Dendritic cell treated with granulocyte-macrophage colony-stimulating factor and Interleukin-4, amounts not matched to agents 40 ng/mL and 50 ng/mL, for 4 days (primary cell): ENCODE data around the gene NCAM2.

Source experiments
- H3K27ac Mint-ChIP-seq: one replicate; pipeline ENCODE4 v1.8.0; 2022; ENCODE audit warnings: mild to moderate bottlenecking, mixed read lengths
- H3K27me3 Mint-ChIP-seq: one replicate; pipeline ENCODE4 v1.8.0; 2022; ENCODE audit warnings: mild to moderate bottlenecking, mixed read lengths
- H3K36me3 Mint-ChIP-seq: one replicate; pipeline ENCODE4 v1.8.0; 2022; ENCODE audit warnings: low read depth, mixed read lengths
- H3K4me1 Mint-ChIP-seq: one replicate; pipeline ENCODE4 v1.8.0; 2022; ENCODE audit warnings: low read depth, mixed read lengths
- H3K4me3 Mint-ChIP-seq: one replicate; pipeline ENCODE4 v1.8.0; 2022; ENCODE audit warnings: mild to moderate bottlenecking, moderate library complexity, mixed read lengths
- H3K9me3 Mint-ChIP-seq: one replicate; pipeline ENCODE4 v1.8.0; 2022; ENCODE audit warnings: mixed read lengths
- intact Hi-C: fragments of 100-400 bp; cut with micrococcal nuclease; formaldehyde crosslinking; loops from one replicate; pipeline ENCODE4 v1.15.0; 2022

Gene NCAM2

DNA sequence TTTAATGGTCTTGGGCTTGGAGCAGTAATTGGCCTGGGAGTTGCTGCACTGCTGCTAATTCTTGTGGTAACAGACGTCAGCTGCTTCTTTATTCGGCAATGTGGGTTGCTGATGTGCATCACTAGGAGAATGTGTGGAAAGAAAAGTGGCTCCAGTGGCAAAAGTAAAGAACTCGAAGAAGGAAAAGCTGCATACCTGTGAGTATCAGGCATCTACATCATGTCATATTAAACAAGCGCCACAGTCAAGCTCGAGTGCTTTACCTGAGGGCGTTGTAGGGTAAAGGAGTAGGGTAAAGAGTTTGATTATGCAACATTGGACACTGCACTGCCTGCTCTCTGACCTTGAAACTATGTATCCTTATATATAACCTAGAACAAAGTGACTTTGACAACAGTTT, 510.6 kb downstream of the NCAM2 start:
- no peaks in the 10 kb centered on the region for H3K36me3 Mint-ChIP-seq

GRCh38 chr21:21530680-21531079, 532.5 kb downstream of the NCAM2 start:
- no peak overlapping the region for H3K4me3 Mint-ChIP-seq
- no peaks in the 10 kb centered on the region for H3K4me1 Mint-ChIP-seq
- no peaks in the 10 kb centered on the region for H3K9me3 Mint-ChIP-seq
- intact Hi-C loops, result no loop called here
- no peak overlapping the region for H3K27ac Mint-ChIP-seq
- H3K36me3 Mint-ChIP-seq, result no peaks in the 10 kb centered on the region
- no peaks in the 10 kb centered on the region for H3K27me3 Mint-ChIP-seq

More for the DNA sequence above, 510.6 kb downstream of the NCAM2 start:
- no peak overlapping the region for H3K4me3 Mint-ChIP-seq
- H3K4me1 Mint-ChIP-seq, result no peaks in the 10 kb centered on the region
- H3K9me3 Mint-ChIP-seq, result peaks cover 9% of the 10 kb centered on the region
- intact Hi-C loops, result no loop called here
- H3K27me3 Mint-ChIP-seq, result no peaks in the 10 kb centered on the region
- no peak overlapping the region for H3K27ac Mint-ChIP-seq

DNA sequence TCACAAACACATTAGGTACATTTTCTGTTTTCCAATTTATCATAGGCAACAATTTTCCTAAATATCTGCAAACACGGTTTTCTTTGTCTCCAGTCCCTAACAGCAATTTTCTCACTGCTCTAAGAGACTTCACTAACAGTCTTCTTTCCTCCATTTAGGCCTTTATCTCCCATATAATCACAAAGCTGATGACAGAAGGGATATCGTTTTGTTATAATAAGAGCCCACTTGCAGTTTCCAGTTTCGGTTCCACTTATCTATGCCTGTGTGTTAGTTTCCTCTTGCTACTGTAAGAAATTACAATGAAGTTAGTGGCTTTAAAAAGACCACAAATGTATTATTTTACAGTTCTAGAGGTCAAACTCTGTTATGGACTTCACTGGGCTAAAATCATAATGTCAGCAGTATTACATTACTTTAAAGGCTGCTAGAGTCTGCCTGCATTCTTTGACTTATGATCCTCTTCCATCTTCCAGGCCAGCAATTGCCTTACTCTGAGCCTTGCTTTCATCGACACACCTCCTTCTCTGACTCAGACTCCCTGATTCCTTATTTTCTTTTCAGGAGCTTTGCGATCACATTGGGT, 549.3 kb downstream of the NCAM2 start:
- Mint-ChIP-seq H3K36me3 (no peaks in the 10 kb centered on the region), H3K27ac (no peak overlapping the region), H3K27me3 (no peaks in the 10 kb centered on the region), H3K4me3 (no peak overlapping the region), H3K4me1 (no peaks in the 10 kb centered on the region), H3K9me3 (peaks cover 12% of the 10 kb centered on the region)
- intact Hi-C loops, result no loop called here

DNA sequence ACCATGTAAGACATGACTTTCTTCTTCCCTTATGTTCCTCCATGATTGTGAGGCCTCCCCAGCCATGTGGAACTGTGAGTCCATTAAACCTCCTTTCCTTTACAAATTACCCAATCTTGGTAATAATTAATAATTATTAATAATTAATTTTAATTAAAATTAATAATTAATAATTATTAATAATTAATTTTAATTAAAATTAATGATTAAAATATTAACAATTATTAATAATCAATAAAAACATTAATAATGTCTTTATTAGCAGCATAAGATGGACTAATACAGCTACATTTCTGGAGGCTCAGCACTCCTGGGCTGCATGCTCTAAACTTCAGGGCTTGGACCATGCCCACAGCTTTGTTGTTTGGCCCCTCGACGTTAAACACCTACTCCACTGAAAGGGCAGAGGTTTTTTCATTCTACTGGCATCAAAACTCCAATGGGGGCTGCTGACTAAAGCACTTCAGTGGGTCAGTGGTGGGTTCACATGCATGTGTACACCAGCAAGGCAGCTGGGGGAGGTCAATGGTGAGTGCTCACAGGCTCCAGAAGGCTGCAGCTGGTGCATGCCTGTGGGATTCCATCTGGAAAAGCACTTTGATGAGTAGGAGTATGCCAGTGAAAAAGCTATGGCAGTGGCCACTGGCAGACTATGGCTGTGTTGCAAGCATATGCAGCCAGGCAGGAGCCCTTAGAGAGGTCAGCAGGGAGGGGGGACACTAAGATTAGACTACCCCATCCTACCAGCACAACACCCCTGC, 561.3 kb downstream of the NCAM2 start:
- Mint-ChIP-seq H3K27me3 (no peaks in the 10 kb centered on the region), H3K4me3 (no peak overlapping the region), H3K27ac (no peak overlapping the region), H3K4me1 (no peaks in the 10 kb centered on the region), H3K9me3 (peaks cover 81% of the 10 kb centered on the region), H3K36me3 (no peaks in the 10 kb centered on the region)
- intact Hi-C loops, result no loop called here
